GM23338 (cell line): ENCODE measurements around the gene SV2C. TPM values are rescaled to one million over a fixed set of nuclear protein-coding genes. Genes with fewer than 3 reads are reported as not detected.

Source experiments
- ATAC-seq: fragments of 200-7000 bp; cut with Tn5 transposase; 3 replicates; pipeline ENCODE4 v1.9.1; 2020
- DNase-seq: peaks from one replicate; pipeline ENCODE4 v3.0.0-alpha.2; 2015; ENCODE audit warnings: low spot score
- H2AFZ ChIP-seq: fragments of 200-600 bp; sonication (generic); 2 replicates; pipeline ENCODE4 v1.8.0; 2016; ENCODE audit warnings: antibody characterized with exemption, mild to moderate bottlenecking, moderate library complexity
- H3F3A ChIP-seq: fragments of 200-600 bp; sonication (generic); replicated peaks from 2 replicates; pipeline ENCODE4 v1.8.0; 2017; ENCODE audit warnings: antibody characterized with exemption, mixed run types, low read depth
- H3K27ac ChIP-seq: fragments of 200-600 bp; sonication (generic); 2 replicates; pipeline ENCODE4 v1.6.1; 2016; ENCODE audit warnings: low read depth
- H3K27me3 ChIP-seq: fragments of 200-600 bp; sonication (generic); 2 replicates; pipeline ENCODE4 v1.8.0; 2016; ENCODE audit warnings: mild to moderate bottlenecking, mixed run types, moderate library complexity; ENCODE audit not compliant: insufficient read depth
- H3K36me3 ChIP-seq: fragments of 200-600 bp; sonication (generic); 2 replicates; pipeline ENCODE4 v1.8.0; 2016; ENCODE audit warnings: mild to moderate bottlenecking; ENCODE audit not compliant: insufficient read depth
- H3K4me1 ChIP-seq: fragments of 200-600 bp; sonication (generic); 2 replicates; pipeline ENCODE4 v1.8.0; 2016; ENCODE audit warnings: mild to moderate bottlenecking, moderate library complexity; ENCODE audit not compliant: insufficient read depth
- H3K4me2 ChIP-seq: fragments of 200-600 bp; sonication (generic); 2 replicates; pipeline ENCODE4 v1.7.1; 2017; ENCODE audit warnings: mixed run types
- H3K4me3 ChIP-seq: fragments of 200-600 bp; sonication (generic); 2 replicates; pipeline ENCODE4 v1.6.1; 2016; ENCODE audit warnings: mixed run types
- H3K79me2 ChIP-seq: fragments of 200-600 bp; sonication (generic); replicated peaks from 2 replicates; pipeline ENCODE4 v1.8.0; 2017; ENCODE audit warnings: mild to moderate bottlenecking; ENCODE audit not compliant: insufficient read depth
- H3K9me2 ChIP-seq: fragments of 200-600 bp; sonication (generic); 2 replicates; pipeline ENCODE4 v1.8.0; 2017; ENCODE audit not compliant: insufficient read depth
- H4K20me1 ChIP-seq: fragments of 200-600 bp; sonication (generic); replicated peaks from 2 replicates; pipeline ENCODE4 v1.8.0; 2017; ENCODE audit warnings: mild to moderate bottlenecking; ENCODE audit not compliant: insufficient read depth
- H3K27ac Mint-ChIP-seq: 2 replicates; pipeline ENCODE4 v1.8.0; 2020; ENCODE audit warnings: inconsistent platforms, mild to moderate bottlenecking, moderate library complexity, mixed read lengths
- H3K27me3 Mint-ChIP-seq: 3 replicates; pipeline ENCODE4 v1.8.0; 2022; ENCODE audit warnings: low read depth, mild to moderate bottlenecking, moderate library complexity, mixed read lengths, inconsistent platforms; ENCODE audit not compliant: insufficient read depth, poor library complexity
- H3K36me3 Mint-ChIP-seq: 3 replicates; pipeline ENCODE4 v1.8.0; 2021; ENCODE audit warnings: low read depth, mild to moderate bottlenecking, inconsistent platforms, moderate library complexity, mixed read lengths
- H3K4me1 Mint-ChIP-seq: 3 replicates; pipeline ENCODE4 v1.8.0; 2020; ENCODE audit warnings: mild to moderate bottlenecking, inconsistent platforms, mixed read lengths
- H3K4me3 Mint-ChIP-seq: 3 replicates; pipeline ENCODE4 v1.8.0; 2021; ENCODE audit warnings: moderate library complexity, mild to moderate bottlenecking, inconsistent platforms, mixed read lengths
- H3K9me3 Mint-ChIP-seq: 3 replicates; pipeline ENCODE4 v1.8.0; 2020; ENCODE audit warnings: moderate library complexity, mild to moderate bottlenecking, inconsistent platforms, mixed read lengths
- CREB1 ChIP-seq: fragments of 250-450 bp; sonication (Bioruptor Pico); IDR thresholded peaks from 2 replicates; pipeline ENCODE4 v1.5.0; 2020; ENCODE audit warnings: low read depth, mild to moderate bottlenecking, moderate library complexity
- EZH2 ChIP-seq: fragments of 200-600 bp; sonication (generic); IDR thresholded peaks from one replicate; pipeline ENCODE4 v1.8.0; 2017; ENCODE audit warnings: antibody characterized with exemption, mild to moderate bottlenecking, low read depth; ENCODE audit not compliant: unreplicated experiment
- EZH2phosphoT487 ChIP-seq: fragments of 200-600 bp; sonication (generic); IDR thresholded peaks from one replicate; pipeline ENCODE4 v1.8.1; 2018; ENCODE audit warnings: antibody characterized with exemption; ENCODE audit not compliant: unreplicated experiment
- JUNB ChIP-seq: IDR thresholded peaks from one replicate; pipeline ENCODE4 v1.6.1; 2016; ENCODE audit warnings: antibody characterized with exemption; ENCODE audit not compliant: unreplicated experiment
- NANOG ChIP-seq: IDR thresholded peaks from 2 replicates; pipeline ENCODE4 v1.6.1; 2016; ENCODE audit warnings: antibody characterized with exemption, borderline replicate concordance
- POLR2AphosphoS5 ChIP-seq: IDR thresholded peaks from 2 replicates; pipeline ENCODE4 v1.6.1; 2016; ENCODE audit warnings: antibody characterized with exemption, low read depth
- REST ChIP-seq: IDR thresholded peaks from one replicate; pipeline ENCODE4 v1.6.1; 2018; ENCODE audit warnings: antibody characterized with exemption; ENCODE audit not compliant: unreplicated experiment
- STAT1 ChIP-seq: IDR thresholded peaks from one replicate; pipeline ENCODE4 v1.6.1; 2016; ENCODE audit warnings: antibody characterized with exemption; ENCODE audit not compliant: unreplicated experiment
- ZNF114 ChIP-seq: fragments of 250-450 bp; sonication (Bioruptor Pico); IDR thresholded peaks from 2 replicates; pipeline ENCODE4 v1.5.0; 2020; ENCODE audit warnings: mild to moderate bottlenecking, moderate library complexity
- ZNF331 ChIP-seq: fragments of 250-450 bp; sonication (Bioruptor Pico); IDR thresholded peaks from 2 replicates; pipeline ENCODE4 v1.5.0; 2020; ENCODE audit warnings: low read depth, mild to moderate bottlenecking, moderate library complexity
- polyA plus RNA-seq: library from polyadenylated mRNA; unstranded; fragments of >200 nt; fragmentation: Nextera tagmentation; extraction: Ambion mirVana; gene quantifications from 2 replicates; pipeline ENCODE4 v1.2.1, GENCODE V29; 2016
- total RNA-seq: library from RNA; depleted of rRNA; stranded (reverse); fragments of >200 nt; shearing (Covaris generic); gene quantifications from 2 replicates; pipeline ENCODE4 v1.2.3, GENCODE V29; 2014
- TF ChIP-seq, protein P1 (sequence below): fragments of 250-450 bp; sonication (Bioruptor Pico); IDR thresholded peaks from 2 replicates; pipeline ENCODE4 v1.5.0; 2020; ENCODE audit warnings: mild to moderate bottlenecking, moderate library complexity
- TF ChIP-seq, protein P2 (sequence below), 2 experiments: fragments of 200-600 bp in 1 of 2; sonication (generic) in 1 of 2; conservative IDR thresholded peaks; 2 replicates each; pipeline versions ENCODE4 v1.5.1 to v1.6.1; 2016 to 2017; ENCODE audit warnings: antibody characterized with exemption in 2 of 2, low read depth in 2 of 2, mild to moderate bottlenecking in 2 of 2, moderate library complexity in 1 of 2

The SV2C gene
- total and polyA plus RNA-seq, 2 experiments from 2014 or later: 0.05 to 0.07 TPM

DNA sequence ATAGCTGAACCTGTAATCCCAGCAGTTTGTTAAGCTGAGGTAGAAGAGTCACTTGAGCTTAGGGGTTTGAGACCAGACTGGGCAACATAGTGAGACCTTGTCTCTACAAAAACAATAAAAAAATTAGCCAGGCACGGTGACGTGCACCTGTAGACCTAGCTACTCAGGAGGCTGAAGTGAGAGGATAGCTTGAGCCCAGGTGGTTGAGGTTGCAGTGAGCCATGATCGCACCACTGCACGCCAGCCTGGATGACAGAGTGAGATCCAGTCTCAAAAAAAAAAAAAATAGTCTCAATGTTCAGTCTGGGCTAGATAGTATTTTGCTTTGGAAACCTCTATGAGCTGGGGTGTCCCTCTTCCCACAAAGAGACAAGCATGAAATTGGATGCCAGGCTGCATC lies 268.0 kb downstream of the SV2C start:
- ATAC-seq (no peak), DNase-seq (no peak)
- Histone ChIP-seq H3K4me3 (no peak overlapping the region), H3F3A (no peaks in the 10 kb centered on the region), H3K27ac (no peak overlapping the region), H3K36me3 (no peaks in the 10 kb centered on the region), H3K9me2 (no peaks in the 10 kb centered on the region), H3K79me2 (no peaks in the 10 kb centered on the region), H4K20me1 (no peaks in the 10 kb centered on the region), H3K4me2 (no peak overlapping the region), H3K27me3 (no peaks in the 10 kb centered on the region), H2AFZ (no peak overlapping the region), H3K4me1 (peaks cover 4% of the 10 kb centered on the region; the same call in 1 of the 2 replicates)
- Mint-ChIP-seq H3K27ac (no peak overlapping the region), H3K9me3 (no peaks in the 10 kb centered on the region), H3K4me3 (no peak overlapping the region), H3K36me3 (no peaks in the 10 kb centered on the region), H3K4me1 (peaks cover 7% of the 10 kb centered on the region), H3K27me3 (peaks cover 3% of the 10 kb centered on the region)
- TF ChIP-seq NANOG: no peak

- Mint-ChIP-seq H3K27ac (no peak overlapping the region), H3K36me3 (no peaks in the 10 kb centered on the region), H3K9me3 (no peaks in the 10 kb centered on the region), H3K4me1 (peaks cover 7% of the 10 kb centered on the region), H3K27me3 (peaks cover 3% of the 10 kb centered on the region), H3K4me3 (no peak overlapping the region)
- Histone ChIP-seq H2AFZ (no peak overlapping the region), H3K27ac (no peak overlapping the region), H3K79me2 (no peaks in the 10 kb centered on the region), H3K4me3 (no peak overlapping the region), H3K4me2 (no peak overlapping the region), H3K27me3 (no peaks in the 10 kb centered on the region), H3K9me2 (no peaks in the 10 kb centered on the region), H3F3A (no peaks in the 10 kb centered on the region), H3K36me3 (no peaks in the 10 kb centered on the region), H4K20me1 (no peaks in the 10 kb centered on the region), H3K4me1 (peaks cover 4% of the 10 kb centered on the region; the same call in 1 of the 2 replicates)
- DNase-seq (no peak), ATAC-seq (no peak)
- TF ChIP-seq ZNF114 (CRISPR knock-in tag): no peak
- TF ChIP-seq ZNF331 (CRISPR knock-in tag): no peak
- no peak for TF ChIP-seq POLR2AphosphoS5
- TF ChIP-seq JUNB: no peak
- TF ChIP-seq, protein P1, sequence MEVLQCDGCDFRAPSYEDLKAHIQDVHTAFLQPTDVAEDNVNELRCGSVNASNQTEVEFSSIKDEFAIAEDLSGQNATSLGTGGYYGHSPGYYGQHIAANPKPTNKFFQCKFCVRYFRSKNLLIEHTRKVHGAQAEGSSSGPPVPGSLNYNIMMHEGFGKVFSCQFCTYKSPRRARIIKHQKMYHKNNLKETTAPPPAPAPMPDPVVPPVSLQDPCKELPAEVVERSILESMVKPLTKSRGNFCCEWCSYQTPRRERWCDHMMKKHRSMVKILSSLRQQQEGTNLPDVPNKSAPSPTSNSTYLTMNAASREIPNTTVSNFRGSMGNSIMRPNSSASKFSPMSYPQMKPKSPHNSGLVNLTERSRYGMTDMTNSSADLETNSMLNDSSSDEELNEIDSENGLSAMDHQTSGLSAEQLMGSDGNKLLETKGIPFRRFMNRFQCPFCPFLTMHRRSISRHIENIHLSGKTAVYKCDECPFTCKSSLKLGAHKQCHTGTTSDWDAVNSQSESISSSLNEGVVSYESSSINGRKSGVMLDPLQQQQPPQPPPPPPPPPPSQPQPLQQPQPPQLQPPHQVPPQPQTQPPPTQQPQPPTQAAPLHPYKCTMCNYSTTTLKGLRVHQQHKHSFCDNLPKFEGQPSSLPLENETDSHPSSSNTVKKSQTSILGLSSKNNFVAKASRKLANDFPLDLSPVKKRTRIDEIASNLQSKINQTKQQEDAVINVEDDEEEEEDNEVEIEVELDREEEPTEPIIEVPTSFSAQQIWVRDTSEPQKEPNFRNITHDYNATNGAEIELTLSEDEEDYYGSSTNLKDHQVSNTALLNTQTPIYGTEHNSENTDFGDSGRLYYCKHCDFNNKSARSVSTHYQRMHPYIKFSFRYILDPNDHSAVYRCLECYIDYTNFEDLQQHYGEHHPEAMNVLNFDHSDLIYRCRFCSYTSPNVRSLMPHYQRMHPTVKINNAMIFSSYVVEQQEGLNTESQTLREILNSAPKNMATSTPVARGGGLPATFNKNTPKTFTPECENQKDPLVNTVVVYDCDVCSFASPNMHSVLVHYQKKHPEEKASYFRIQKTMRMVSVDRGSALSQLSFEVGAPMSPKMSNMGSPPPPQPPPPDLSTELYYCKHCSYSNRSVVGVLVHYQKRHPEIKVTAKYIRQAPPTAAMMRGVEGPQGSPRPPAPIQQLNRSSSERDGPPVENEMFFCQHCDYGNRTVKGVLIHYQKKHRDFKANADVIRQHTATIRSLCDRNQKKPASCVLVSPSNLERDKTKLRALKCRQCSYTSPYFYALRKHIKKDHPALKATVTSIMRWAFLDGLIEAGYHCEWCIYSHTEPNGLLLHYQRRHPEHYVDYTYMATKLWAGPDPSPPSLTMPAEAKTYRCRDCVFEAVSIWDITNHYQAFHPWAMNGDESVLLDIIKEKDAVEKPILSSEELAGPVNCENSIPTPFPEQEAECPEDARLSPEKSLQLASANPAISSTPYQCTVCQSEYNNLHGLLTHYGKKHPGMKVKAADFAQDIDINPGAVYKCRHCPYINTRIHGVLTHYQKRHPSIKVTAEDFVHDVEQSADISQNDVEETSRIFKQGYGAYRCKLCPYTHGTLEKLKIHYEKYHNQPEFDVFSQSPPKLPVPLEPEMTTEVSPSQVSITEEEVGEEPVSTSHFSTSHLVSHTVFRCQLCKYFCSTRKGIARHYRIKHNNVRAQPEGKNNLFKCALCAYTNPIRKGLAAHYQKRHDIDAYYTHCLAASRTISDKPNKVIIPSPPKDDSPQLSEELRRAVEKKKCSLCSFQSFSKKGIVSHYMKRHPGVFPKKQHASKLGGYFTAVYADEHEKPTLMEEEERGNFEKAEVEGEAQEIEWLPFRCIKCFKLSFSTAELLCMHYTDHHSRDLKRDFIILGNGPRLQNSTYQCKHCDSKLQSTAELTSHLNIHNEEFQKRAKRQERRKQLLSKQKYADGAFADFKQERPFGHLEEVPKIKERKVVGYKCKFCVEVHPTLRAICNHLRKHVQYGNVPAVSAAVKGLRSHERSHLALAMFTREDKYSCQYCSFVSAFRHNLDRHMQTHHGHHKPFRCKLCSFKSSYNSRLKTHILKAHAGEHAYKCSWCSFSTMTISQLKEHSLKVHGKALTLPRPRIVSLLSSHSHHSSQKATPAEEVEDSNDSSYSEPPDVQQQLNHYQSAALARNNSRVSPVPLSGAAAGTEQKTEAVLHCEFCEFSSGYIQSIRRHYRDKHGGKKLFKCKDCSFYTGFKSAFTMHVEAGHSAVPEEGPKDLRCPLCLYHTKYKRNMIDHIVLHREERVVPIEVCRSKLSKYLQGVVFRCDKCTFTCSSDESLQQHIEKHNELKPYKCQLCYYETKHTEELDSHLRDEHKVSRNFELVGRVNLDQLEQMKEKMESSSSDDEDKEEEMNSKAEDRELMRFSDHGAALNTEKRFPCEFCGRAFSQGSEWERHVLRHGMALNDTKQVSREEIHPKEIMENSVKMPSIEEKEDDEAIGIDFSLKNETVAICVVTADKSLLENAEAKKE (CRISPR knock-in tag): no peak
- no peak for TF ChIP-seq CREB1 (CRISPR knock-in tag)
- TF ChIP-seq, protein P2, sequence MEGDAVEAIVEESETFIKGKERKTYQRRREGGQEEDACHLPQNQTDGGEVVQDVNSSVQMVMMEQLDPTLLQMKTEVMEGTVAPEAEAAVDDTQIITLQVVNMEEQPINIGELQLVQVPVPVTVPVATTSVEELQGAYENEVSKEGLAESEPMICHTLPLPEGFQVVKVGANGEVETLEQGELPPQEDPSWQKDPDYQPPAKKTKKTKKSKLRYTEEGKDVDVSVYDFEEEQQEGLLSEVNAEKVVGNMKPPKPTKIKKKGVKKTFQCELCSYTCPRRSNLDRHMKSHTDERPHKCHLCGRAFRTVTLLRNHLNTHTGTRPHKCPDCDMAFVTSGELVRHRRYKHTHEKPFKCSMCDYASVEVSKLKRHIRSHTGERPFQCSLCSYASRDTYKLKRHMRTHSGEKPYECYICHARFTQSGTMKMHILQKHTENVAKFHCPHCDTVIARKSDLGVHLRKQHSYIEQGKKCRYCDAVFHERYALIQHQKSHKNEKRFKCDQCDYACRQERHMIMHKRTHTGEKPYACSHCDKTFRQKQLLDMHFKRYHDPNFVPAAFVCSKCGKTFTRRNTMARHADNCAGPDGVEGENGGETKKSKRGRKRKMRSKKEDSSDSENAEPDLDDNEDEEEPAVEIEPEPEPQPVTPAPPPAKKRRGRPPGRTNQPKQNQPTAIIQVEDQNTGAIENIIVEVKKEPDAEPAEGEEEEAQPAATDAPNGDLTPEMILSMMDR (conservative IDR thresholded peaks at IDR 0.05; ENCODE audit: low read depth in 2 of 2): no peak
- no peak for TF ChIP-seq EZH2phosphoT487
- no peak for TF ChIP-seq REST
- no peak for TF ChIP-seq STAT1
- TF ChIP-seq NANOG: no peak
- TF ChIP-seq EZH2: no peak
Observed at GRCh38 chr5:76351577-76351976, 268.4 kb downstream of the SV2C start.
